Glomerular endothelial cell (primary cell): ENCODE results near the gene CSNK1G3. TPM values are rescaled to one million over a fixed set of nuclear protein-coding genes. Genes with fewer than 3 reads are reported as not detected.

ENCODE experiments used
- DNase-seq: peaks from one replicate; pipeline ENCODE4 v3.0.0-alpha.2; 2011; ENCODE audit warnings: low read depth, low spot score; ENCODE audit errors: extremely low read depth
- total RNA-seq: library from RNA; depleted of rRNA; stranded (reverse); fragments of >200 nt; gene quantifications from 2 replicates; pipeline ENCODE4 v1.2.3, GENCODE V29; 2015

CSNK1G3 gene
- total RNA-seq, 1 donor from 2014 or later, result 44.6 TPM

DNA sequence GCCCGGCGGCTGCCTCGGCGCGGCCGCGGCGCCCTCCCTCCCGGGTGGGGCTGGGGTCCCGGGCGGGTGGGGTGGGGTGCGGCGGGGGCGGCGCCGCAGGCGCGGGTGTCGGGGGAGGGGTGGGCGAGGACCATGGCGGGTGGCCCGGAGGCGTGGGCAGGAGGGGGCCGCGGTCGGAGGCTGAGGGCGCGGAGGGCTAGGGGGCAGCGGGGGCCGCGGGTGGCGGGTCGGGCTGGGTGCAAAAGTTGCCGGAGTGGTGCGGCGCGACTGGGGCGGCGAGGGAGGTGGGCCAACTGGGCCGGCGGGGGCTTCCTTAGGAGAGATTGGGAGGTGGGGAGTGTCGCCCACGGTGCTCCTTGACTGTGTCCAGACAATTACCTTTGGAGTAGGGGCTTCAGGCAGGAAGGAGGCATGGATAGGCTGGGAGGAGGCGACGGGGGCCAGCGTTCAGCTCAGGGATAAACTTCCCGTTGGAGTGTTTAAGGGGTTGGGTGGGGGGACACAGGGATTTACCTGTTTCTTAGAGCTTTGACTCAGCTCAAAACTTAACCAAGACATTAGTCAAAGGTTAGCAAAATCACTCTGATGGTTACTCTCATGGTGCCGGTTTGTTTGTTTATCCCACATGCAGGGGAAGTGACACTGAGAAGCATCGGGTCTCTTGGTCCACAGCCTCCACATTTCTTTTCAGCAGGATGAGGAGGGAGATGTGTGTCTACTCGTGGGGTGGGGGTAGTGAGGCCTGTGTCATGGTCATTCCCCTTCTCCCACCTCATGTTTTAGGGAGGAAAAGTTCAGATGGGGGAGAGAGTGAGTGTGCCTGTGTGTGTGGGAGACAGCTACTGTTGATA lies 859 bp downstream of the CSNK1G3 start:
- no peak for DNase-seq

DNA sequence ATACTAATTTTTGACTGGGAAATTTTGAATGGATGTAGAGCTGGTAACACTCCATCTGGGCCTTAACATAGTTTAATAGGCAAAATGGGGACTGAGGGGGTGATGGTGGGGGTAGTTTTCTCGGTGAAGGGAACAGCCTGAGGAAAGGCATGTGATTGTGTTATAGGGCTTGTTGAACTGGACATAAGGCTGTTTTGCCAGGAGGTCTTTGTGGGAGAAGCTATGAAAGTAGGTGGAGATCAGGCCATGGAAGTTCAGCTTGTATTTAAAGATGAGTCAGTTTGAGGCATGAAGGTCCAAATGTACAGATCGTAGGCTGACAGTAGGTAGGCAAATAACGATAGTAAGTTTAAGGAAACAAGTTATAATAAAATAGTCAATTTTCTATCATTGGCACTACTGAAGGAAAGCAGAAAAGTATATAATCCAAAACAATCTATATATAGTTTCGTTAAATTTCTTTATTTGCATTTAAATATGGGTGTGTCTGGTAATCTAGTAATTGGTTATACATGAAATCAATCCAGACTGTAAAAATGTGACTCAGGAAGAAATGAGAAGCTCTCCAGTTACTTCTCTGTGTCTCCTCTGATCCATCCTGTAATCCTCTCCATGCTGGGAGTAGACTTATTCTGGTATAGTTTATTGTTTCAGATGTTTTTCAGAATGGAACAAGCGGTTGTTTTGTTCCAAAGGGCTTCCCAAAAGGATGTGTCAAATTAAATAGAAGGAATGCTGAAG lies 2.8 kb downstream of the CSNK1G3 start:
- DNase-seq, result no peak

DNA sequence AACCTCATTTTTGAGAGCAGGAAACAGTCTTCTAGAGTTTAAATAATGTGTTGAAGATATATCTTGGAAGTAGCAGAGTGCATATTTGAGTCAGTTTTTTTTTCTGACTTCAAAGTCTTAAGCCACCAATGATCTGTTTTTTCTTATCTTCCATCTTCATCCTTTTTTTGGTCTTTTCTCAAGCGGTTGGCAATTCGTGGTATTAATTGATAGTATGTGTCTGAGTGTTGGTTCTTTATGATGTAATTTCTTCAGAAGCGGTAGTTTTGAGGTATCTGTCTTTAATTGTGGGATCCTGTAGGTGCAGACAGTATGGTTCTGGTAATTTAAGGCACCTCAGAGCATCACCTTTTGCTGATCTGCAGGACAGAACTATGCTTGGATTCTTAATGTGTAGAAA lies 3.9 kb downstream of the CSNK1G3 start:
- DNase-seq, result no peak

DNA sequence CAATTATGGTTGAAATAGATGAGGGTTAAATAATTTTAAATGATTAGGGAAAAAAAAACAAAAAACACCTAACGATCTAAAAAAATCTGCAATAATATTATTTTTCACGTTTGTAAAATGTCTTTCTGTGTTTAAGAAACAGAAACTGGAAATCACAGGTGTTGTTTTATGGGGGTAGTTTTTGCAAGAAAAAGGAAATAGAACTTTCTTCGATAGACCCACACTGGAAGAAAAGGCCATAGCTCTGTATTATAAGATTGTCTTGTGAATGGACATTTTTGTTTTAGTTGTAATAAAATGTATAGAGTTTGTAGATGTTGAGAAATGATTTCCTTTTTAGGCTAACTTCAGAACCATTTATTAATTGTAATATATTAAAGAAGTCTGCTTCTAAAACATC lies 5.5 kb downstream of the CSNK1G3 start:
- no peak for DNase-seq

DNA sequence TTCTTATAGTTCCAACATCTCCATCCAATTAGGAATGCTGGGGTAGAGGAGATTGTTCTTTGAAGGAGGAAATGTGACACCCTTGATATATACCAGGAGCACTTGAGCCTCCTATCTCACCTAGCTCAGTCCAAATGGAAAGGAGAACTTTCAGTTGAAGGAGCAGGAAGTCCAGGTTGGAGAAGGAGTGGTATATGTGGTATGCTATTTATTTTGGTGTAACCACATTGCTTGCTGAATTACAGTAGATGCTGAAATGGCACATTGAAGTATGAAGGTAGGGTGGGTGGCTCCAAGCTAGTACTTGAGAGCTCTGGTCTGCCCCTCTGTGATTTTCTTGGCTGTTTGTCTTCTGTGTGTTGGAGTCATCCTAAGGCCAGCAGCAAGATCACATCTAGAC lies 6.1 kb downstream of the CSNK1G3 start:
- no peak for DNase-seq

DNA sequence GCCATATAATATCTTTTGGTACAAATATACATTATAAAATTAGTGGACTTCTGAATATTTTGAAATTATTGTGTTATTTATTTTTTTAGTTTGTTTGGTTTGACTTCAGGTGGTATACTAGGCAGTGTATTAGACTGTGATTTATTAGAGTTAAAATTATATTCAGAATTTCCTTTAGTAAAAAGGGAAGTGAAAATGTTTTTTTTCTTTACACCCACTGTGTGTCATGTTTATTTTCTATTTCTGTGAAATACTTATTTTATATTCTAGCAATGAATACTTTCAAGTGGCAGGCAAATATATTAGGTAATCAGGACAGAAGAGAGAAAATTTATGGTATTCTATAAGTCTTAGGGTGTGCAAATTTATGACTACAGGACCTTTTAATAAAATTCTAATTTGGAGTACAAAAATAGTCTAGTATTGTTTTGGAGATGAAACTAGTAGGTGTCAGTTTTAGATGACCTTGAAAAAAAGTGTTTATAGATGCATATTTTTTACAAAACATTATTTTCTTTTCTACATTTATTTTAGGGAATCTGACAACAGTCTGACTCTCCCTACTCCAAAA lies 8.8 kb downstream of the CSNK1G3 start:
- no peak for DNase-seq

DNA sequence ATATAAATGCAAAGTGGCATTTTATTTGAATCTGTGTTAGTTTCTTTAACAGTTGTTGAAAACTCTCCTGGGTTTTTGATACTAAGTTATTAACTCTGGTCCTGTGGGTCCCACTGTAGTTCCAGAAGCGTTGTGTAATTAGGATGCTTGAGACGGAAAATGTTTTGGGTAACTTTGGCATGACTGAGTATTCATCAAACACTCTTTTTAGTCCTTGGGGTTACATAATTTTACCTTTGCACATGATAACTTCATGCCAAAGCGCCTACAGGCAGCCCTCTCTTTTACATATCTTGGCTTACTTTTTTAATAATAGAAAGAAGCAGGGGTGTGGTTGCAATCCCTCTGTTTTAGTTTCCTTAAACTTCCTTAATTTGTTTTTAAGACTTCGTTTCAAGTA lies 12.2 kb downstream of the CSNK1G3 start:
- no peak for DNase-seq

DNA sequence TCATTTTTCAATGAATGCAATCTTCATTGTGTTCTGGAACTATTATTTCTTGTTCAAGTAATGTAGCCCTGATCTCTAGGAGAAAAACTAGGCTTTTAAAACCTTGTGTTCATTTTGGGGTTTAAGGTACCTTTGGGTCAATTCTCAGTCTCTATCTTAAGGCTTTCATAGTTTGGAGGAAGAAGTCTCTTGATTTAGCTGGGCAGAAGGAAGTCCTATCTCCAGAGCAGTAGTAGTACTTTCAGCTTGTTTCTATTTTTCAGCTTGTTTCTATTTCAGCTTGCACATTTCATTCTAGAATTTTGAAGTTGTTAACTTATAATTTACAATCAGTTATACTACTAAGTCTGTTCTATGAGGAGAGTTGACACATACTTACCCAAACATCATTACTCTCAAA lies 15.2 kb downstream of the CSNK1G3 start:
- no peak for DNase-seq

DNA sequence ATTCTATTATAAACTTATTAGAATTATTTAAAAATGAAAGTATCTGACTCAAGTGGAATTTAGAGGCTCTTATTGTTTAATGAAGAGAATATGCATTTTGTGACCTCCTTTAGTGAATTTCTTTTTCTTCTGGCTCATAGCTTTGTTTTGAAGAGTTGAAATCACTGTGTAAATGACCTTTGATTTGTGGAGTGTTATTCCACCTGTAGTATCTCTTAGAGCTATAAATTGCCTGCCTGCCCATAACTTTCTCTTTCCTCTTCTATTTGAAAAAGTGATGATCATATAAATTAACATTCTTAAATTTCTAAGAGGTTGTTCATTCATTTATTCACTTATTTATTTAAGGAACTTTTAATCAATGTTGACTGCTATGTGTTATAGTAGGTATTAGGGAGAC lies 16.1 kb downstream of the CSNK1G3 start:
- DNase-seq, result no peak

DNA sequence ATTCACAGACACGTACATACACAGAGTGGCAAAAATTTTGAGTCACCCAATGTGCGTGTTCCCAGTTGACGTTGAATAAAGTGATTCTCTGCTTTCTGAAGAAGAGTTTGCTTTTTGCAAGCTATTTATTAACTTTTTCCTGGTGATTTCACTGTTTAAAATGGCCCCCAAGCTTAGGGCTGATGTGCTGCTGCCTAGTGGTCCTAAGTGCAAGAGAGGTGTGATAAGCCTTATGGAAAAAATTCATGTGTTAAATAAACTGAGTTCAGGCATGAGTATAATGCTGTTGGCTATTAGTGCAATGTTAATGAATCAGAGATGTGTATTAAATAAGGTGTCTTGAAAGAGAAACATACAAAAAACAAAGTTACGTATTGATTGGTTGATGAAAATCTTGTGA lies 16.9 kb downstream of the CSNK1G3 start:
- no peak for DNase-seq

DNA sequence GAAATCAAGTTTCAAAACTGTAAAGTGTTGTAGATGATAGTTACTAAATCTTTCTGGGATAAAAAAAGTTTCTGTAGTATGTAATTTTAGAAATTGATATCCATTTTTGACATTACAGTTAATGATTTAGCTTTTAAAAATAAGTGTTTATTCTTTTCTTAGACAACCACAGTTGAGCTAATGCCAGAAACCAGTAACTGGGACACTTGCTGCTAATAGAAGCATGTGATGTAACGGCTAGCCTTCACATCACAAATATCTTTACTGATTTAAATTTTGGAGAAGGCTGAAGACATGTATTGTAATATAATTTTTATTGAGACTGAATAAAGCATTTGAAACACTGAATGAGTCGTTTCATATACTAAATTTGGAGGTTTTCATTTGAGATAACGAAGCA lies 18.8 kb downstream of the CSNK1G3 start:
- no peak for DNase-seq

DNA sequence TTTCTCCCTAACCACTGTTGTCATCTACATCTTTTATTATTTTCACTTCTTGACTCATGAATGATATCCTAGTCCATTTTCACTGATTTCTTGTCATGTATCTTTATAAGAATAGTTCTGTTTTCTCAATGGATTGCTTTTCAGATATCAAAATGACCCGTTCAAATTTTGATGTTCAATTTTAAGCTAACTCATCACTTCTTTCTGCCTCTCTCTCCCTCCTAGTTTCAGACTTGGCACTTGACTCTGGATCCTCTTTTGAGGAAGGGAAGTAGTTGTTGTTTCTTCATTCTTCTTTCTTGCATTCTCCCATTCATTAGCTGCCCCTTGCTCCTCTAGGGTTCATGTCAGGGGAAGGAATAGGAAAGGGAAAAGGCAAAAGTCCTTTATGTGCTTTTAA lies 23.7 kb downstream of the CSNK1G3 start:
- DNase-seq, result no peak

DNA sequence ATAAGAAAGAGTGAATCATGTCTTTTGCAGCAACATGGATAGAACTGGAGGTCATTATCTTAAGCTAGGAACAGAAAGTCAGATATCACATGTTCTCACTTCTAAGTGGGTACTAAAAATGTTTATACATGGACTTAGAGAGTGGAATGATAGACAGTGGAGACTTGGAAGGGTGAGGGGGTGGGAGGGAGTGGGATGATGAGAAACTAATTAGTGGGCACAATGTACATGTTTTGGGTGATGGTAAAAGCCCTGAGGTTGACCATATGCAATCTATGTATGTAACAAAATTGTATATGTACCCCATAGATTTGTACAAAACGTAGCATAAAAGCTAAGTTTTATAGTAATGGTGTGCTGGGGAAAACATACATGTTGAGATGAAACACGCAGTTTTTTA lies 25.3 kb downstream of the CSNK1G3 start:
- no peak for DNase-seq

DNA sequence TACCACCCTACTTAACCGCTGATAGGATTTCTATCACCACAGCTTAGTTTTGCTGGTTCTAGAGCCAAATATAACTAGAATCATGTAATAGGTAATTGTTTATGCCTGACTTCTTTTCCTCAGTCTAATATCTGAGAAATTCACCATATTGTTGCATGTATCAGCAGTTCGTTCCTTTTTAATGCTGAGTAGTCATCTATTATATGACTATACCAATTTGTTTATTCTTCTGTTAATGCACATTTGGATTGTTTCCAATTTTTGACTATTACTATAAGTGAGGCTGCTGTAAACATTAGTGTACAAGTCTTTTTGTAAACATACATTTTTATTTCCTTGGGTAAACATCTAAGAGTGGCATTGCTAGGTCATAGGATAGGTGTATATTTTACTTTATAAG lies 25.9 kb downstream of the CSNK1G3 start:
- no peak for DNase-seq

DNA sequence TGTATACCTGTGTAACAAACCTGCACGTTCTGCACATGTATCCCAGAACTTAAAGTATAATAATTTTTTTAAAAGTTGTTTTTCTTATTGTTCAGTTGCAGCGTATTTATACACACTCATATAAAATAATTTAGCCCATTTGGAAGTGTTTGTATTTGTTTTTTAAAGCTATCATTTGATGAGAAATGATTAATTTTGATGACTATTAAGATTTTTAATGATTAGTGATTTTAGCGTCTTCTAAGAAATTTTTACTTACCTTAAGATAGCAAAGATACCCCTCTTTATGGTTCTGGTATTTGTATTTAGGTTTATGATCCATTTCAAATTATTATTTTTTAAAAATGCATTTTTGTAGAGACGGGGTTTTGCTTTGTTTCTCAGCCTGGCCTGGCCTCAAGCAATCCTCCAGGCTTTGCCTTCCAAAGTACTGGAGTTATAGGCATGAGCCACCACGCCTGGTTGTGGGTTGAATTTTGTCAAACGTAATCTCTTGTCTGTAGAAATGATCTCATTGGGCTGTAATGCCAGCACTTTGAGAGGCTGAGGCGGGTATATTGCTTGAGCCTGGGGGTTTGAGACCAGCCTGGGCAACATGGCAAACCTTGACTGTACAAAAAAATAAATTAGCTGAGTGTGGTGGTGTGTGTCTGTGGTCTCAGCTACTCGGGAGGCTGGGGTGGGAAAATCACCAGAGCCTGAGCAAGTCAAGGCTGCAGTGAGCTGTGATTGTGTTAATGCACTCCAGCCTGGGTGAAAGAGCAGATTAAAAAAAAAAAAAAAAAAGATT lies 26.9 kb downstream of the CSNK1G3 start:
- no peak for DNase-seq

DNA sequence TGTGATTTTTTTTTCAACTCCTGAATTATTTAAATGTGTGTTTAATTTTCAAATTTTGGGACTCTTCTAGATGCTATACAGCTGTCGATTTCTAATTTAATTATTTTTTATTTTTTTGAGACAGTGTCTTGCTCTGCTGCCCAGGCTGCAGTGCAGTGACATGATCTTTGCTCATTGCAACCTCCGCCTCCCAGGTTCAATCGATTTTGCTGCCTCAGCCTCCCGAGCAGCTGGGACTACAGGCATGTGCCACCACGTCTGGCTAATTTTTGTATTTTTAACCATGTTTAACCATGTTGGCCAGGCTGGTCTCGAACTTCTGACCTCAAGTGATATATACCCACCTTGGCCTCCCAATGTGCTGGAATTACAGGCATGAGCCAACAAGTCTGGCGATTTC lies 28.6 kb downstream of the CSNK1G3 start:
- DNase-seq, result no peak

DNA sequence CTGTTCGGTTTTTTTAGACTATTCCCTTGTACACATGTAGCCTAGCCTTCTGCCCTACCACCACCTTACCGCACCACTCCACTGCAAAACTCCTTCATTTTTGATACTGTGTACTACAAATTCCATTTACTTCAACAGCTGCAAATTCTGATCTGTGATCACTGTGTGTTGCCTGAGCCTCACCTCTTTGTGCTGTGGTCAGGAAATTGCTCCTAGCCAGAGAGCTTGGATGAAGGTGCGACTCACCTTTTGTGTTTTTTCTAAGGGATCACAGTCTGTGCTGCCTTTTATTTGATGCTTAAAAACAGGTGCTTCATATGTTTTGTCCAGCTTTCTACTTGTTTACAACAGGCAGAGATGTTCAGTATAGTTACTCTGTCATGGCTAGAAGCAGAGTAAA lies 31.5 kb downstream of the CSNK1G3 start:
- no peak for DNase-seq

DNA sequence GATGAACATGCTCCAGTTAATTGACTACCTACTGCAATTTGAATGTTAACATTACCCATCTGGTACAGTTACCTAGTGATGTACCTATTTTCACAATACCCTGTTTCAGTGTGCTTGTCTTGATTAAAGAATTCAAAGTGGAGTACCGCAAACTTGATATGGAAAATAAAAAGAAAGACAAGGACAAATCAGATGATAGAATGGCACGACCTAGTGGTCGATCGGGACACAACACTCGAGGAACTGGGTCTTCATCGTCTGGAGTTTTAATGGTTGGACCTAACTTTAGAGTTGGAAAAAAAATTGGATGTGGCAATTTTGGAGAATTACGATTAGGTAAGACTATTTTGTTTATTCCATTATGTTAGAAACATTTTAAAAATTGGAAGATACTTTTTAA lies 33.5 kb downstream of the CSNK1G3 start:
- no peak for DNase-seq

DNA sequence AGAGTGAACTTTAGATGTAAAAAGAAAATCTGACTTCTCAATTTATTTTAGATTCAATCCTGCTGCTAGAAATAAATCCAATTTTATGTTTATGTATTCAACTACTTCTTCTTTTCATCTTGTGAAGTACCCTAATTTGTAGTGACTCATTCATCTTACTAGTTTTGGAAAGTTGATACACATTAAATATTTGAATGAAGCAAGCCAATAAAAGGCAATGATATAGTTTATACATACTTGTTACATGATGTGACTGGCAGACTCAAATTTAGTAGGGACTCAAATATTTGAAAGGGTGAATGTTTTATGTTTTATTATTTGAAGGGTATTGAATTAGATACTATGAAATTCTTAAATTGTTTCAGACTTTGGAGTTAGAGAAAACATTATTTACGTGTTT lies 34.7 kb downstream of the CSNK1G3 start:
- no peak for DNase-seq

DNA sequence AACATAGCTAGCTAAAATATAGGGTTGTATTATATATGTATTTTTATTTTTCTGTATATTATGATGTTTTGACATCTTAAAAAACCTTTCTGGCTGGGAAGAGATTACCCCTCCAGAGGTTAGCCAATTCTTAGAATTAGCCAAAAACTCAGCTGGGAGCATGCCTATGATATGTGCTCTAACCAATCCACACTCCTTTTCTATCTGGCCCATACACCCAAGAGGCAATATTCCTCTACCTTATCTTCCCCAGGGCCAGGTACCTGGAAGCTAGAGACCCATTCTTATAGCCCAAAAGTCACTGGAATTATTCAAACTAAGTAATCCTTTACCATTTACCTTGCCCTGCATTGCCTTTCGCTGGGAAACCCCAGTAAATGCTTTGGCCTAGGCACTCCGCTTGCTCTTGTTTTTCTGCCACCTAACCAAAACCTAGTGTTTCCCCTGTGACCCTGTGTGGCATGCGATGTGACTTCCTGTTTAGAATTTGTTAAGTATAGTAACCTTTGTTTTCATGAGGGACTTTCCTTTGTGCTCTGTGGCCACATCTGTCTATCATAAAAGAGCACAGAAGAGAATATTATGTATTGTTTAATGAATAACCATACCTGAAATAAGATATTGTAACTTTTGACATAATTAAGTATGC lies 37.4 kb downstream of the CSNK1G3 start:
- DNase-seq, result no peak

DNA sequence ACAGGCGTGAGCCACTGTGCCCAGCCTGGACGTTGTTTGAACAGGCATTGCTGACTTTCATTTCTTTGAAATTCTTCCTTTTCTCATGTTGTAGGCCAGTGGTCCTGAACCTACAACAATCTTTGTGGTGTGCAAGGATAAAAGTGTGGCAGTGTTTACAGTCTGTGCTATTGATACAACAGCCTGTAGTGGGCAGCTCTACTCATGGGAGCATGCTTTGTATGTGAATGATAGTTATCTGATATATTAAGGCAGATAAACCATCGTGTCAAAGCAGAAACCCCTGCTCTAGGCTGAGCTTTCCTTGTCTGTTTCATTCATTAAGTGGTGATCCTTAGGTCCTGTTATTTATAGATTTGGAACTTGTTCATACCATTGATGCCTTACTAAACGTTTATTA lies 42.6 kb downstream of the CSNK1G3 start:
- DNase-seq, result no peak
